ENCODE results near the gene ARHGDIB.

The ARHGDIB gene

DNA sequence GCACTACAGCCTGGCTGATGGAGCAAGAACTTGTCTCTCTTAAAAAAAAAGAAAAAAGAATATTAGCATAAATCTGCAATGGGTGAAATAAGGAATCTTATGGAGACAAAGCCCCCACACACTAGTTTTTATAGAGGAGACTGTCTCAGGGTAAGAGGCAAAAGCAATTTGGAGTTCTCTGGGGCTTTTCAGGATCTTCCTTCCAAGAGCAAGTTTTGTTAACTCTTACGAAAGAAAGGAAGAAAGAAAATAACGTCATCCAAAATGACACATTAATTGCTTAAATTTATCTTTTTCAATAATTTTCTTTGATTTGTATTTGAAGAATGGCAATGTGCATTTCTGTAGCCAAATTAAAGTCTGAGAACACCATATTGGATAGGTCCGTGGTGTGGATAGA, 15.3 kb upstream of the ARHGDIB start:
- Histone ChIP-seq H3K27ac (no peak overlapping the region), H3K4me3 (no peak overlapping the region), H3K9ac (ENCODE audit: insufficient read length) (no peak overlapping the region), H3K9me3 (ENCODE audit: low read depth, low read length) (no peaks in the 10 kb centered on the region), H3K36me3 (ENCODE audit: insufficient read depth, low read length) (no peaks in the 10 kb centered on the region)
- DNase-seq (ENCODE audit: low read depth, low spot score): no peak
- no peak for TF ChIP-seq EZH2 (IDR thresholded peaks at IDR 0.05)
- no peak for TF ChIP-seq POLR2AphosphoS5 (IDR thresholded peaks at IDR 0.05; ENCODE audit: borderline replicate concordance, low read depth, low read length)
- TF ChIP-seq FOXP2 (optimal IDR thresholded peaks at IDR 0.05; ENCODE audit: control extremely low read depth, extremely low read length, insufficient read depth): no peak

DNA sequence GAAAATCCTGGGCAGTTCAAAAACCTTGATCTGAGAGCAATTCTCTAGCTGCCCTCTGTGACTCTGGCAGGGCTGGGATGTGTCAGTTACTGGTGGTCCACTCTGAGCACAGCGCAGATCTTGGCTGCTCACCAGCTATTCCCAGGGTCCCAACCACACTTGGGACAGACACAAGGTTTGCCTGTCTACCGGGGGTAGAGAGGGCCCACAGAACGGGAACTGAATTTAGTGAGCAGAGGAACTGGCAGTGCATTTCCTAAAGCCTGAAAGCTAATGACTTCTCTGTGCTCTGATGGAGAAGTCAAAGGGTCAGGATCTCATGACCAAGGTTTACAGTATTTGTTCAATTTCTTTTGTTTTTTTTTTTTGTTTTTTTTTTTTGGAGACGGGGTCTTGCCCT, 14.1 kb upstream of the ARHGDIB start:
- Histone ChIP-seq H3K9ac (ENCODE audit: insufficient read length) (no peak overlapping the region), H3K36me3 (ENCODE audit: insufficient read depth, low read length) (no peaks in the 10 kb centered on the region), H3K27ac (no peak overlapping the region), H3K4me3 (no peak overlapping the region), H3K9me3 (ENCODE audit: low read depth, low read length) (no peaks in the 10 kb centered on the region)
- DNase-seq (ENCODE audit: low read depth, low spot score): no peak
- TF ChIP-seq FOXP2 (optimal IDR thresholded peaks at IDR 0.05; ENCODE audit: control extremely low read depth, extremely low read length, insufficient read depth): no peak
- TF ChIP-seq EZH2 (IDR thresholded peaks at IDR 0.05): no peak
- TF ChIP-seq POLR2AphosphoS5 (IDR thresholded peaks at IDR 0.05; ENCODE audit: borderline replicate concordance, low read depth, low read length): no peak

DNA sequence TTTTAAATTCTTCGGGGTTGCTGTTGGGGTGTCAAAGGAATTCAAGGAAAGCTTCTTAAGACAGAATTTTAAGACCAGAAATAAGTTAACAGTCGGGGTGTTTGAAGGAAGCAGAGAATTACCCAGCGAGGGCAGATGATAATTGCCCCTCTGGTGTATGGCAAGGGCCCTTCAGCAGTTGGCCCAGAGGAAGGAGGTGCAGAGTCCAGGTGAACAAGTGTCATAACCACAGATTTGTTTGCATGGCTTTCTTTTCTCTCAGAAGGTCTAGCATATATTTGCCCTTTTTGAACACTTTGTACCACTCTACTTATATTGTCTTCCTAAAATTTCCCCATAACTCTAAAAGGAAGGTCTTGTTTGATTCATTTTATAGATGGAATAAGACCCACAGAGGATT, 13.2 kb upstream of the ARHGDIB start:
- Histone ChIP-seq H3K9ac (ENCODE audit: insufficient read length) (no peak overlapping the region), H3K4me3 (no peak overlapping the region), H3K36me3 (ENCODE audit: insufficient read depth, low read length) (no peaks in the 10 kb centered on the region), H3K27ac (no peak overlapping the region), H3K9me3 (ENCODE audit: low read depth, low read length) (no peaks in the 10 kb centered on the region)
- TF ChIP-seq POLR2AphosphoS5 (IDR thresholded peaks at IDR 0.05; ENCODE audit: borderline replicate concordance, low read depth, low read length) (no peak), EZH2 (IDR thresholded peaks at IDR 0.05) (no peak)
- no peak for DNase-seq (ENCODE audit: low read depth, low spot score)

DNA sequence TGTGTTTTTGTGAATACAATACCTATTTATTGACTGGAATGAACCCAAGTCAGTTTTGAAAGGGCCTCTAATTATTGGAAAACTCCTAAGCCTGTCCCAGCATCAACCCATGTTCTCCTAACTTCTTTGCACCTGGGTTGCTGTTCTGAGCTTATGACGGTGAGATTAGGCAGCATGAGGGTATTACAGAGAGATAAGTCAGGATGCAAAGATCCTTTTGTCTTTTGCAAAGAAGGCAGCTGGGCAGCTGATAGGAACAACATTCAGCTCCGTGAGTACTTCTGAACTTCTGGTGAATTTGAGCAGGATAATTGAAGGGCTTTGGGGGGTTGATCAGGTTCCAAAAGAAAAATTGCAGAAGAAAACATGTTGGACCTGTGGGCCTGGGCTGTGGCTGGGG, 11.4 kb upstream of the ARHGDIB start, which contains the start of gene PDE6H:
Gene PDE6H (plus strand): TSS at position 227 of the 400 bp plus-strand sequence. CDS start 4,971 bp downstream, outside the sequence.
- Histone ChIP-seq H3K36me3 (ENCODE audit: insufficient read depth, low read length) (no peaks in the 10 kb centered on the region), H3K9ac (ENCODE audit: insufficient read length) (no peak within 1 kb of the TSS), H3K9me3 (ENCODE audit: low read depth, low read length) (no peaks in the 10 kb centered on the region), H3K27ac (no peak within 1 kb of the TSS), H3K4me3 (no peak within 1 kb of the TSS)
- DNase-seq (ENCODE audit: low read depth, low spot score): no peak
- TF ChIP-seq FOXP2 (optimal IDR thresholded peaks at IDR 0.05; ENCODE audit: control extremely low read depth, extremely low read length, insufficient read depth) (no peak), EZH2 (IDR thresholded peaks at IDR 0.05) (no peak), POLR2AphosphoS5 (IDR thresholded peaks at IDR 0.05; ENCODE audit: borderline replicate concordance, low read depth, low read length) (no peak)

DNA sequence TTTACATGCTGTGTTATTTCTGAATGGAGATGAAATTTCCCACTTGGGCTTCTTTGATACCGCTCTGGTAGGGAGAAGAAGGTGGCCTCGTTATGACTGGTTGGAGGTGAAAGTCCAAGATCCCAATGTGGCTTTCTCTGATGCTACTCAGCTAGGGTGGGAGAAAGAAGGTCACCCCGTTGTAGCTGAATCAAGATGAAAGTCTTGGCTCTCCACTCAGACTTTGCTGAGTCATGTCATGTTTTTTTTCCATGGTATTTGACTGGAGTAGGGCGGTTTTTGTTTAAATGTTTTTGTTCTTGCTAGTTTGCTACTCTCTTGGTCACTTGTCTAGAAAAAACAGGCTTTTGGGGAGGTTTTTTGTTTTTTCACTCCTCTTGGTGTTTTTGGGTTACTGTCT, 9.1 kb upstream of the ARHGDIB start:
- no peak for DNase-seq (ENCODE audit: low read depth, low spot score)
- H3K9me3 ChIP-seq (ENCODE audit: low read depth, low read length): no peaks in the 10 kb centered on the region
- no peak for TF ChIP-seq EZH2 (IDR thresholded peaks at IDR 0.05)
- no peak overlapping the region for H3K4me3 ChIP-seq
- H3K9ac ChIP-seq (ENCODE audit: insufficient read length): no peak overlapping the region
- H3K36me3 ChIP-seq (ENCODE audit: insufficient read depth, low read length): no peaks in the 10 kb centered on the region
- H3K27ac ChIP-seq: no peak overlapping the region

DNA sequence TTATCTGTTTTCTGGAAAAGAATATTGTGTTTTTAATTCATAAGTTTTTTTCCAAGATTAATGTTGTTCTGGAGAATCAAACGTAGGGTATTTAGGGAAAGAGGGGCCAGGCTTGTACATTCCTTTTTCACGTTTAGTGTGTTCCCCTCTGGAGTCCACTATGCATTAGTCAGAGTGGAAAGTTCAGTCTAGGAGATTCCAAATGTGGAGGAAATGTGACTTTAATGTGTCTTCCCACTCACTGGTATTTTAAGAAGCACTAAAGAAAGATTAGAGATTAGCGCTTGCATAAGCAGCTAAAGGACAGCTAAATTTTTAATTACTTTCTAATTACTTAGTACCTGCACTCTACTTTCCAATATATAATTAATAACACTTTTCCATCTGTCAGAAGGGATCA, 7.1 kb upstream of the ARHGDIB start:
- Histone ChIP-seq H3K4me3 (no peak overlapping the region), H3K9ac (ENCODE audit: insufficient read length) (no peak overlapping the region), H3K27ac (no peak overlapping the region), H3K9me3 (ENCODE audit: low read depth, low read length) (no peaks in the 10 kb centered on the region), H3K36me3 (ENCODE audit: insufficient read depth, low read length) (no peaks in the 10 kb centered on the region)
- DNase-seq (ENCODE audit: low read depth, low spot score): no peak
- no peak for TF ChIP-seq FOXP2 (optimal IDR thresholded peaks at IDR 0.05; ENCODE audit: control extremely low read depth, extremely low read length, insufficient read depth)
- TF ChIP-seq POLR2AphosphoS5 (IDR thresholded peaks at IDR 0.05; ENCODE audit: borderline replicate concordance, low read depth, low read length): no peak
- TF ChIP-seq EZH2 (IDR thresholded peaks at IDR 0.05): no peak

DNA sequence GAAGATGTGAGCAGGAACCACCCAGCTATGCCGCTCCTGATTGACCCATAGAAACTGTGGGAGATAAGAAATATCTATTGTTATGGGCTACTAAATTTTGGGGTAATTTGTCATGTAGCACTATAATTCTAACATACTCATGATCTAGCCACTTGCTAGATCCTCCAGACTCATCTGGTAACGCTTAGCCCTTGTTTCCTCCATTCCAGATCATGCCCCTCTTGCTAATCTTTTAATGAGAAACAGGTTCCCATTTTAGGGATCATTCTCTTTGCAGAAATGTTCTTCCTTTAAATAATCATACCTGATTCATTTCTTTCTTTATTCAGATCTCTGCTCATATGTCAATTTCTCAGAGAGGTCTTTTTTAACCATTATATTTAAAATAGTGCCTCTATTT, 3.8 kb upstream of the ARHGDIB start:
- Histone ChIP-seq H3K4me3 (no peak overlapping the region), H3K27ac (no peak overlapping the region), H3K36me3 (ENCODE audit: insufficient read depth, low read length) (no peaks in the 10 kb centered on the region), H3K9me3 (ENCODE audit: low read depth, low read length) (no peaks in the 10 kb centered on the region), H3K9ac (ENCODE audit: insufficient read length) (no peak overlapping the region)
- no peak for DNase-seq (ENCODE audit: low read depth, low spot score)
- TF ChIP-seq POLR2AphosphoS5 (IDR thresholded peaks at IDR 0.05; ENCODE audit: borderline replicate concordance, low read depth, low read length): no peak
- TF ChIP-seq FOXP2 (optimal IDR thresholded peaks at IDR 0.05; ENCODE audit: control extremely low read depth, extremely low read length, insufficient read depth): no peak
- no peak for TF ChIP-seq EZH2 (IDR thresholded peaks at IDR 0.05)

DNA sequence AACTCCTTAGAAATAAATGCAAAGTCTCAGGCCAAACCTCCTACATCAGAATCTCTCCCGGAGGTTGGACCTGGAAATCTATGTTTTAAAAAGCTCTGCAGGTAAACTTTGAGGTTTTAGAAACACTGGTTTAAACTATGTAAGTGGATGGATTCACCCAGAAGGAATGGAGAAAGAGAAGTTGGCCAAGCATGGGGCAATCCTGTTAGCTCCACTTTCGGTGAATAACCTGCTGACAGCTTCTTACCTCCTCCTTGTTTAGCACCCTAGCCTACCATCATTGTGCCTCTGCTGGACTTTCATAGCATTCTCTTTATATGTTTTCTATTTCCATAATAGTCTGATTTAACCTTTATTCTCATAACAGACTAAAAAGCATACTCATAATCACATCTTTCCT, 3.0 kb upstream of the ARHGDIB start:
- DNase-seq (ENCODE audit: low read depth, low spot score): no peak
- H3K36me3 ChIP-seq (ENCODE audit: insufficient read depth, low read length): no peaks in the 10 kb centered on the region
- H3K27ac ChIP-seq: no peak overlapping the region
- TF ChIP-seq EZH2 (IDR thresholded peaks at IDR 0.05): no peak
- no peak for TF ChIP-seq POLR2AphosphoS5 (IDR thresholded peaks at IDR 0.05; ENCODE audit: borderline replicate concordance, low read depth, low read length)
- TF ChIP-seq FOXP2 (optimal IDR thresholded peaks at IDR 0.05; ENCODE audit: control extremely low read depth, extremely low read length, insufficient read depth): no peak
- no peaks in the 10 kb centered on the region for H3K9me3 ChIP-seq (ENCODE audit: low read depth, low read length)
- no peak overlapping the region for H3K4me3 ChIP-seq
- no peak overlapping the region for H3K9ac ChIP-seq (ENCODE audit: insufficient read length)

DNA sequence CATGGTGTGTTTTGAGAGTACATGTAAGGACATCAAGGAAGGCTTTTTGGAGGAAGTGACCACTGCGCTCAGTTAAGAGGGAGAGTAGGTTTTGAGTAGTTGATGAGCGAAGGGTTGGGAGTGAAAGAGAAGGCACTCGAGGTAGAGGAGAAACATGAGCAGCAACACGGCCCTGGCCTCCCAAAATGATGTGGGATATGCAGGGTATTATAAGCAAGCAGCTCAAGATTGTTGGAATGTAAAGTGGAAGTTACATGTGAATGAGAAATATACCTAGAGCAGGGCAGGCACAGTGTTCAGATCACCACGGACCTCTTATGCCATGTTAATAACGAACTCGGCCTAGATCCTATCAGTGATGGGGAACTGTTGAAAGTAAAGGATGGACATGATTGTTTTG, 2.1 kb upstream of the ARHGDIB start:
- no peak for DNase-seq (ENCODE audit: low read depth, low spot score)
- H3K27ac ChIP-seq: no peak overlapping the region
- no peaks in the 10 kb centered on the region for H3K36me3 ChIP-seq (ENCODE audit: insufficient read depth, low read length)
- H3K4me3 ChIP-seq: no peak overlapping the region
- no peaks in the 10 kb centered on the region for H3K9me3 ChIP-seq (ENCODE audit: low read depth, low read length)
- no peak overlapping the region for H3K9ac ChIP-seq (ENCODE audit: insufficient read length)
- no peak for TF ChIP-seq EZH2 (IDR thresholded peaks at IDR 0.05)
- TF ChIP-seq POLR2AphosphoS5 (IDR thresholded peaks at IDR 0.05; ENCODE audit: borderline replicate concordance, low read depth, low read length): no peak
- TF ChIP-seq FOXP2 (optimal IDR thresholded peaks at IDR 0.05; ENCODE audit: control extremely low read depth, extremely low read length, insufficient read depth): no peak
